IMR-90 (cell line): ENCODE measurements around the gene TROAP.

Experiments
- BHLHE40 ChIP-seq: fragments of 150-350 bp; IDR thresholded peaks from 2 replicates; pipeline ENCODE4 v1.6.1; 2016; ENCODE audit warnings: mild to moderate bottlenecking, low read depth, low read length
- CEBPB ChIP-seq: IDR thresholded peaks from 2 replicates; pipeline ENCODE4 v1.6.1; 2012; ENCODE audit warnings: low read depth, low read length, improper control_type of control experiment
- FOS ChIP-seq: fragments of 150-350 bp; IDR thresholded peaks from 2 replicates; pipeline ENCODE4 v1.6.1; 2016; ENCODE audit warnings: low read depth, low read length
- MAFK ChIP-seq: IDR thresholded peaks from 2 replicates; pipeline ENCODE4 v1.6.1; 2012; ENCODE audit warnings: low read depth, low read length, improper control_type of control experiment
- MAZ ChIP-seq: IDR thresholded peaks from 2 replicates; pipeline ENCODE4 v1.6.1; 2012; ENCODE audit warnings: low read depth, mild to moderate bottlenecking, low read length, improper control_type of control experiment, moderate library complexity, borderline replicate concordance
- POLR2A ChIP-seq: IDR thresholded peaks from 2 replicates; pipeline ENCODE4 v1.6.1; 2012; ENCODE audit warnings: mild to moderate bottlenecking, low read depth, low read length
- RFX5 ChIP-seq: IDR thresholded peaks from 2 replicates; pipeline ENCODE4 v1.8.0; 2012; ENCODE audit warnings: low read depth, mild to moderate bottlenecking, low read length, moderate library complexity
- SMC3 ChIP-seq: fragments of 150-350 bp; IDR thresholded peaks from 2 replicates; pipeline ENCODE4 v1.6.1; 2016; ENCODE audit warnings: low read depth, mild to moderate bottlenecking, antibody characterized with exemption, low read length, moderate library complexity
- TF ChIP-seq, protein P1 (sequence below): conservative IDR thresholded peaks from 2 replicates; pipeline ENCODE4 v1.5.1; 2012; ENCODE audit warnings: mild to moderate bottlenecking, low read depth, low read length, improper control_type of control experiment

DNA sequence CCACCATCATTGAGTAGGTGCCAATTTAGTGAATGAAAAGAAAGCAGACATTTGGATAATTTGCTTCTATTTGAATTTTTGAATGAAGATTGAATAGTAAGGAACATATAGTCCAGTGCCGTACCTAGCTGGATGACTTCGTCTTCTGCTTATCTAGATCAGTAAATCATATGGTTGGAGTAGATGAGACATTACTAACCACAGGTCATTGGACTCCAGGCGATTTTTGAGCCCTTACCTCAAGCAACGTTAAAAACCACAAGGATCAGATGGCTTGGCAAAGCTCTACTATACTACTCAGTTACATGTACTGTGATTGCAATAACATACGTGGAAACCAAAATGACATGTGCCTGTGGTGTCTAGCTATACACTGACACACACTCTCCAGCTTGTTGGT is 42.5 kb downstream of the TROAP start:
- TF ChIP-seq, protein P1, sequence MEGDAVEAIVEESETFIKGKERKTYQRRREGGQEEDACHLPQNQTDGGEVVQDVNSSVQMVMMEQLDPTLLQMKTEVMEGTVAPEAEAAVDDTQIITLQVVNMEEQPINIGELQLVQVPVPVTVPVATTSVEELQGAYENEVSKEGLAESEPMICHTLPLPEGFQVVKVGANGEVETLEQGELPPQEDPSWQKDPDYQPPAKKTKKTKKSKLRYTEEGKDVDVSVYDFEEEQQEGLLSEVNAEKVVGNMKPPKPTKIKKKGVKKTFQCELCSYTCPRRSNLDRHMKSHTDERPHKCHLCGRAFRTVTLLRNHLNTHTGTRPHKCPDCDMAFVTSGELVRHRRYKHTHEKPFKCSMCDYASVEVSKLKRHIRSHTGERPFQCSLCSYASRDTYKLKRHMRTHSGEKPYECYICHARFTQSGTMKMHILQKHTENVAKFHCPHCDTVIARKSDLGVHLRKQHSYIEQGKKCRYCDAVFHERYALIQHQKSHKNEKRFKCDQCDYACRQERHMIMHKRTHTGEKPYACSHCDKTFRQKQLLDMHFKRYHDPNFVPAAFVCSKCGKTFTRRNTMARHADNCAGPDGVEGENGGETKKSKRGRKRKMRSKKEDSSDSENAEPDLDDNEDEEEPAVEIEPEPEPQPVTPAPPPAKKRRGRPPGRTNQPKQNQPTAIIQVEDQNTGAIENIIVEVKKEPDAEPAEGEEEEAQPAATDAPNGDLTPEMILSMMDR = no peak
- TF ChIP-seq FOS (no peak), CEBPB (peak; percentile 59; the same call in 1 of the 2 replicates), POLR2A (no peak), BHLHE40 (no peak), SMC3 (no peak), MAZ (no peak), MAFK (no peak), RFX5 (no peak)
